SH-SY5Y (cell line): ENCODE results near the gene SCN1A.

Experiments
- GATA2 ChIP-seq: IDR thresholded peaks from 2 replicates; pipeline ENCODE4 v1.6.1; 2011; ENCODE audit warnings: mild to moderate bottlenecking, low read depth, low read length
- GATA3 ChIP-seq: IDR thresholded peaks from 2 replicates; pipeline ENCODE4 v1.6.1; 2011; ENCODE audit warnings: low read depth, mild to moderate bottlenecking, low read length, moderate library complexity

SCN1A gene

DNA sequence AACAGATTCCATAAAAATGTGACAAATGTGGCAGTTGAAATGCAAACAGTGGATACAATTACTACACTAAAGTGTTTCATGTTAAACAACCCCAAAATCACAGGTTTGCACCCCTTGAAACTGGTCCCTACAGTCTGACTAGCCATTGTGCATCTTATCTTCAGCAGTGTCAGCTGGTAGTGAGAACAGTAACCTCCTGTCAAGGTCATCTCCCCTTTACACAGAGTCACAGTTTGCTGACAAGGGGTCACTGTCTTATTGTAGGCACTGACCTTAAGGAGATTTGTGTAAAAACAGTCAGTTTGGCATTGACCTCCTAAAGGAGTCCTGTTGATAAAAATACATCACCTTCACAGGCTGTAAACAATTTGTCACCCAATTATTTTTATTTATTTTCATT, 137.0 kb downstream of the SCN1A start:
- TF ChIP-seq GATA3 (no peak), GATA2 (no peak)

DNA sequence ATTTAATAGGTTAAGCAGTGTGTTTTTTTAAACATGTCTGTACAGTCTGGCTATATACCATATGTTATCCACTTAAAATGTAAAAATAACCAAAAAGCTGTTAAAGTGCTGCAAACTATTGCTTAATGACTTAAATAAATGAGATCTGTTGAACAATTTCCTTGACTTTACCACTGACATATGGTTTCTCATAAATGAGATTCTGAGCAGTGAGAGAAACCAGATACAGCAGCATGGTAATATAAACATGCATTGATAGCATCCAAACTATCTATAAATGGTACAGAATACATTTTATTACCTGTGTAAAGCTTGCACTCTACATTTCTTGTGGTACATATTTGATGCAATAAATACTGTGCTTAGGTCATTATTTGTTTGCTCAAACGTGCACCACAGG, 138.0 kb downstream of the SCN1A start:
- TF ChIP-seq GATA2 (no peak), GATA3 (no peak)

DNA sequence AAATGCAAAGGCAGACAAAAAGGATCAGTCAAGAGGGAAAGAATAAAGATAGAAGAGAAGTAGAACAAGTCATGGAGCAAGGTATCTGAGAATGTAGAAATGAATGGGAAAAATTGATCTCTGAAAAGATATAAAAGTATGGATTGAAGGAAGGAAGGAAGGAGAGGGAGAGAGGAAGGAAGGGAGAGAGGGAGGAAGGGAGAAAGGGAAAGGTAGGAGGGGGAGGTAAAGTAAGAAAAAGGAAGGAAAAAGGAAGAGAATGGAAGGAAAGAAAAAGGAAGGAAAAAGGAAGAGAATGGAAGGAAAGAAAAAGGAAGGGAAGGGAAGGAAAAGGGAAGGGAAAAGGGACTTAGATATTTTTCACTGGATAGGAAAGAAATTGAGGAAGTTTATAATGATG, 142.7 kb downstream of the SCN1A start:
- no peak for TF ChIP-seq GATA3
- no peak for TF ChIP-seq GATA2

DNA sequence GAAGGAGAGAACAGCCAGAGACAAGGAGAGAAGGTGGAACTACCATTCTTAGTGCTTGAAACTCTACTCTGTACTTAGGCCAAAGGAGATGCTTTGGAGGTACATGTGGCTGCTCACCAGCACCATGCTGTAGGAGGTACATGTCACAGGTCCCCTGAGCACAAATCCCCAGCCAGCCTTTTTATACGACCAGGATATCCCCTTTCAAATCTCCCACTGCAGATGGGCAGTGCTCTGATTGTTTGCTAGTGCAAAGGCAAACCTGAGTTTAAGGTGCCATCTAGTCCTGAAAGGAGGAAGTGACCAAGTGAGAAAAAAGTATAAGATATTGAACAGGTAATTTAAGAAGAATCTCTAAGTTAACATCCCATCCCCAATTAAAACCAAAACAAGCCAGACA, 157.2 kb downstream of the SCN1A start:
- TF ChIP-seq GATA3 = no peak
- TF ChIP-seq GATA2 = no peak

DNA sequence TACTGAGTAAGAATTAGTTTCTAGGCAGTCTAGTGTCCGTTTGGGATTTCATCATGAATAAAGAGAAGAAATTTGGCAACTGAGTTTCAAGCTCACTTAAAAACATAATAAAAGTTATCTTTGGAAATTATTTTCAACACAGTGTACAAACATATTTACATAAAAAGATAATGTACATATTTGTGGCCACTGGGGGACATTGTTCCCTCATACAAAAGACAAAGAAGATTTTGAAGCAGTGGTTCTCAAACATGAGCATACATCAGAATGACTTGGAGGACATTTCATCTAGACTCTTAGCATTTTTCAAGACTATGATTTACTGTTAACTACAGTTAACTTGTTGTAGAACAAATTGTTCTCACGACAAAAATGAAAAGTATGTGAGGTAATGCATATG, 158.6 kb downstream of the SCN1A start:
- TF ChIP-seq GATA2 (no peak), GATA3 (no peak)

DNA sequence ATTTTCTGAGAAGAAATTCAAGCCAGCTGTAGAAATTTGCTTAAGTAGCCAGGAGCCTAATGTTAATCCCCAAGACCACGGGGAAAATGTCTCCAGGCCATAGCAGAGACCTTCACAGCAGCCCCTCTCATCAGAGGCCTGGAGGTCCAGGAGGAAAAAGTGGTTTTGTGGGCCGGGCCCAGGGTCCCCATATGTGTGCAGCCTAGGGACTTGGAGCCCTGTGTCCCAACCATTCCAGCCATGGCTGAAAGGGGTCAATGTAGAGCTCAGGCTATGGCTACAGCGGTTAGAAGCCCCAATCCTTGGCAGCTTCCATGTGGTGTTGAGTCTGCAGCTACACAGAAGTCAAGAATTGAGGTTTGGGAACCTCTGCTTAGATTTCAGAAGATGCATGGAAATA, 160.1 kb downstream of the SCN1A start:
- TF ChIP-seq GATA2 = no peak

DNA sequence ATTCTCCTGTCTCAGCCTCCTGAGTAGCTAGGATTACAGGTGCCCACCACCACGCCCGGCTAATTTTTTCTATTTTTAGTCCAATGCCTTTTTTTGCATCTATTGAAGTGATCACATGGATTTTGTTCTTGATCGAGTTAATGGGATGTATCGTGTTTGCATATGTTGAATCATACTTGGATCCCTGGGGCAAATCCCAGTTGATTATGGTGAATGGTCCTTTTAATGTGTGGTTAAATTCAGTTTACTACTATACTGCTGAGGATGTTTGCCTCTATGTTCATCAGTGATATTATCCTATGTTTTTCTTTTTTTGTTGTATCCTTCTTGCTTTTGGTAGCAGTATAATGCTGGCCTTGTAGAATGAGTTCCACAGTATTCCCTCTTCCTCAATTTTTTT, 166.0 kb downstream of the SCN1A start:
- no peak for TF ChIP-seq GATA3
- TF ChIP-seq GATA2 = no peak

DNA sequence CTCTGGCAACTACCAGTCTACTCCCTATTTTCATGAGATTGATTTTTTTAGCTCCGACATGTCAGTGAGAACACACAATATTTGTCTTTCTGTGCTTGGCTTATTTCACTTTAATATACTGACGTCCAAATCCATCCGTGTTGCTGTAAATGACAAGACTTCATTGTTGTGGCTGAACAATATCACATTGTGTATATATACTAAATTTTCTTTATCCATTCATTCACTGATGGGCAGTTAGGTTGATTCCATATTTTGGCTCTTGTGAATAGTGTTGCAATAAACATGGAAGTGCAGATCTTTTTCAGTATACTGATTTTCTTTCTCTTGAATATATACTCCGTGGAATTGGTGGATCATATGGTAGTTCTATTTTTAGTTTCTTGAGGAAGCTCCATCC, 168.4 kb downstream of the SCN1A start:
- no peak for TF ChIP-seq GATA3
- TF ChIP-seq GATA2 = no peak

DNA sequence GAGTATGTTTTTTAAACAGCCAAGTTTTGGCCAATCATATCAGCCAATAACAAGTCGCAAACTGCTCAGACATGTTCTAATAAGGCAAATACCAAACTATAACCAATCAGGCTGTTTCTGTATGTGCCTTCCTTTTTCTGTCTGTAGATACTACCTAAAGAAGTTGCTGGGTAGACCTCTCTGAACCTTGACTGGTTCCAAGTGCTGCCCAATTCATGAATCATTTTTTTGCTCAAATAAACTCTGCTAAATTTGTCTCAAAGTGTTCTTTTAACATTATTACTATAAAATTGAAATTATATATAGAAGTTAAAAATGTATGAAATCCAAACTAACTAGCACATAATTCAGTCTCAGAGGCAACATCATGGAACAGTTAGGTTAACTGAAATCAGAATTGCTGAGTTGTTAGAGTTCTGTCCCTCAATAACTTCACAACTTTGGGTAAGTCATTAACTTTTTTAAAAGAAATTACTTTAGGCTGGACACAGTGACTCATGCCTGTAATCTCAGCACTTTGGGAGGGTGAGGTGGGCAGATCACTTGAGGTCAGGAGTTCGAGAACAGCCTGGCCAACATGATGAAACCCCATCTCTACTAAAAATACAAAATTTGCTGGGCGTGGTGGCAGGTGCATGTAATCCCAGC, 169.4 kb downstream of the SCN1A start:
- no peak for TF ChIP-seq GATA2
- no peak for TF ChIP-seq GATA3

DNA sequence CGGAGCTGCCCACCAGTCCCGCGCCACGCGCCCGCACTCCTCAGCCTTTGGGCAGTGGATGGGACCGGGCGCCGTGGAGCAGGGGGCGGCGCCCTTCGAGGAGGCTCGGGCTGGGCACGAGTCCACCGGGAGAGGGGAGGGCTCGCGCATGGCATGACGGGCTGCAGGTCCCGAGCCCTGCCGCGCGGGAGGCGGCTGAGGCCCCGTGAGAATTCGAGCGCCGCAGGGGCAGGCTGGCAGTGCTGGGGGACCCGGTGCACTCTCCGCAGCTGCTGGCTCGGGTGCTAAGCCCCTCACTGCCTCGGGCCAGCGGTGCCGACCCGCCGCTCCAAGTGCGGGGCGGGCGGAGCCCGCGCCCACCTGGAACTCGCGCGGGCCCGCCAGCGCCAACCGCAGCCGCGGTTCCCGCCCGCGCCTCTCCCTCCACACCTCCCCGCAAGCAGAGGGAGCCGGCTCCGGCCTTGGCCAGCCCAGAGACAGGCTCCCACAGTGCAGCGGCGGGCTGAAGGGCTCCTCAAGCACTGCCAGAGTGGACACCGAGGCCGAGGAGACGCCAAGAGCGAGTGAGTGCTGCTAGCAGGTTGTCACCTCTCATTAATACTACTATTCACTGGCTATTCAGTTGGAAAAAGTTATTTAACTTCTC, 170.7 kb downstream of the SCN1A start:
- TF ChIP-seq GATA3 = no peak
- TF ChIP-seq GATA2 = no peak

DNA sequence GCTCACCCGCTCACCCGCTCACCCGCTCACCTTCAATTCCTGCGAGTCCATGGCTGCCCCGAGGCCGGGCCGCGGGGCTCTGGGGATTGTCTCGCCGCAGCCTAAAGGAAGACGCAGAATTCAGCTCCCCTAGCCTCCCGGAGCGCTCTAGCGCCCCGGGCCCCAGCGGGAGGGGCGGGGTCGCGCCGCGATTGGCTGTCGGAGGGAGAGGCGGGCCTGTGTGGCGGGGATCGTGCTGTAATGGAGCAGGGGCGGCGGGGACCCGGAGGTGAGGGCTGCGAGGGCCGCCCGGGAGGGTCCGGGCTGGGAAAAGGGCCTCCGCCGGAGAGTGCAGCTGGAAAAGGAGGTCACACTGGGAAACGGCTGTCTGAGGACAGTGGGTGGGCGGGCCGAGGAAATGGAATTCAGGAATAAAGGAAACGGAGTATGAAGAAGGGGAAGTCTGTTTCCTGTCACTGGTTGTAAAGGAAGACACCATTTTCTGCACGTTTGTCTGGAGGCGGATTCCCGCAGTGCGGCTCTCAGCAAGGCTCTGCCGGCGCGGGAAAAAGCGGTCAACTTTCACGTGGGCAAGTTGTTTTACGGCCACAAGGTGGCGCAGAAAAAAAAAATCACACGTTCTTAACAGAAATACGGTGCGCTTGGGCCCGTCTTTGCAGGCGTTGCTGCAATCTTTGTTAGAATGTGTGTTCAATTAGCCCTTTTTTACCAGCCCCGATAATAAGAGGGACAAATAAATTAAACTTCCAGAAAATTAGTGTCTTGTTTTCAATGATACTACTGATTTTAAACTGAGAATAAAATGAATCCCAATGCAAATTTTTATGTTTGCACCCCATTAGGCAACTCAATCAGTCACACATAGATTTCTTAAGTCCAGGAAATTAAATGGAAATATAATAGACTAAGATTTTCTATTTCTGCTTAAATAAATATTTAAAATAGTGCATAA, 173.9 kb downstream of the SCN1A start, which contains the start of gene TTC21B:
TSS of gene TTC21B (minus strand) at position 122 of the 952 bp plus-strand sequence. CDS start at position 51, 71 bp downstream.
- TF ChIP-seq GATA3 = no peak
- no peak for TF ChIP-seq GATA2

DNA sequence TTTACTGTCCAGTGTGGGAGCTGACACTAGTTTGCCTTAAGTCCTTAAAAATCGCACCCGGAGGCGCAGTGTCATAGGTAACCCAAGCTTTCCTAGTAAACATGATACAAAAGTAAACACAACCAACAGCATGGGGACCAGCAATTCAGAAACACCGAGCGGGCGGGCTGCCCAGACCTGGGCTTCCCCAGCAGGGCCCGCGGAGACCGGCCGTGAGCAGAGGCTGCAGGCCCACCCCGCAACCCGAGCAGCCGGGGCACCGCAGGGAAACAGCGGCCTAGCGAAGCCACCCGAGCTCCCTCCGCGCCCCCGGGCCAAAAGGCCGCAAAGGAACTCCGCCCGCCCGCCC, 174.5 kb downstream of the SCN1A start:
- no peak for TF ChIP-seq GATA2

DNA sequence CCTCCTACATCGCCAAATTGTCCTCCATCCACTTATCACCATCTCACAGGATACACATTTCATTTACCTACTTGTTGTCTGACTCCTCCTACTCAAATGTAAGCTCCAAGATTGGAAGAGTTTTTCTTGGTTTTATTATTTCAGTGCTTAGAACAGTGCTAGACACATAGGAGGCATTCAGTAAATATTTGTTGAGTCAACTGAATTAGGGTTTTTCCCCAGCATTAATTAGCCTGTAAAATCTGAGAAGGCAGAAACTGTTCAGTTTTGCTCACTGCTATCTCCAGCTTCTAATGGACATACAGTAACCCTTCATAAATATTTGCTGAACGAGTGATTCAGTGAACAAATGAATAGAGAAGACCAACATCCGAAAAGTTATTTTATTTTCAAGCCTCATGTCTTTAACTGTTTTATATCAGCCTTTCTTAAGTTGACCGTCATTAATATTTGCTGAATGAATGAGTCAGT, 175.0 kb downstream of the SCN1A start:
- TF ChIP-seq GATA3 (no peak), GATA2 (no peak)

DNA sequence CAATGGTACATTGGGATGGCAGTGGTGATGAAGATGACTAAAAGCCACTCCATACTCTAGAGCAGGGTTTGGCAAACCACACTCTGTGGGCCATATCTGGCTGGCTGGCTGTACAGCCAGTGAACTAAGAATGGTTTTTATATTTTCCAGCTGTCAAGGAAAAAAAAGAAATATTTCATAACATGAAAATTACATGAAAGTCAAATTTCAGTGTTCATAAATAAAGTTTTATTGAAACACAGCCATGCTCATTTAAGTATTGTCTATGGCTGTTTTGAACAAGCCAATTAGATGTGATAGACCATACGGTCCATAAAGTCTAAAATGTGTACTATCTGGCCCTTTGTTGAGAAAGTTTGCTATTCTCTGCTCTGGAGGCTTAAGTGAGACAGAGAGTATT, 175.7 kb downstream of the SCN1A start:
- TF ChIP-seq GATA2 (no peak), GATA3 (no peak)

DNA sequence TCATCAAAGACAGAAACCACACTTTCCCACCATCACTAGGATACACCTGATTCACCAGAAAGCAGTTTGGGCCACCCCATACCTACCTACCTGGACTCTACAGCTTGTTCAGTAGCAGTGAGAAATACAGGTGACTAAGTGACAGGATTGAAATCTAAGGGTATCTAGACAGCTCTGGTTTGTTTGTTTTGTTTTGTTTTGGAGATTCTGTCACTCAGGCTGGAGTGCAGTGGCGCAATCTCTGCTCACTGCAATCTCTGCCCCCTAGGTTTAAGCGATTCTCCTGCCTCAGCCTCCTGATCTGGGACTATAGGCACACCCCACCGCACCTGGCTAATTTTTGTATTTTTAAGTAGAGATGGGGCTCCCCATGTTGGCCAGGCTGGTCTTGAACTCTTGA, 177.4 kb downstream of the SCN1A start:
- TF ChIP-seq GATA3 (no peak), GATA2 (no peak)

DNA sequence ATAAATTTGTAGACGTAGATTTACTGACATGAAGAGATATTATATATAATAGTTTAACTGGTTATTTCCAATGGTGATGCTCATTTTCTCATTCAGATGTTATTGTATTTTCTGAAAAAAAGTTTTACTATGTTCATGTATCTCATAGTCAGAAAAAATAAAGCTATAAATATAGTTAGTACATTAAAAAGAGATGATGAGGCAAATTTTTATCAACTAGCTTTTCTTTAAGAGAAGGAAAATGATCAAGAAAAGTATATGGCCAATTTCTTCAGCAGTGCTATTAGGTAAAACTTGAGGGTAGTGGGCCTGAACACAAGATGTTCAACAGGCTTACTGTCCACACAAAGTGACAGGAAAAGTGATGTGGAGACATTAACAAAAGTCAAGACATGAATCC, 186.0 kb downstream of the SCN1A start:
- no peak for TF ChIP-seq GATA3
- TF ChIP-seq GATA2 = no peak
